Measurements from ENCODE around the gene MAPK8IP2.

Gene MAPK8IP2

DNA sequence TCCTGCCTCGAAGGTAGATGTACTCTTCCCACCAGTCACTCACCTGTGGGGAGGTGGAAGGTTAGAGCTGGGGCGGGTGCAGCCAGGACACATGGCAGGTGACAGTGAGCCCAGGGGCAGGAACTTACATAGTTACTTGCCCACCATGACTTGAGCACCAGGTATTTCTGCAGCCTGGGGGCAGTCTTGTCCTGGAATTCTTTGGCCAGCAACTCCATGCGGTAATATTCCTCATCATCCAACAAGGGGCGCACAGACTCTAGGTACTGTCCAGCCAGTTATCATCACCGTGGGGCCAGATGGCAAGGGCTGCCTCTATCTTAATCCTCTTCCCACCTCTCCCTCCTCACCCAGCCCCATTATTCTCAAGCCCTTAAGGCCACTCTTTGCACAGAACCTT, 24.5 kb upstream of the MAPK8IP2 start:
- DNase-seq, result peak in 1 of 2 donors; percentile 27

GRCh38 chr22:50576806-50577696, 23.5 kb upstream of the MAPK8IP2 start:
- DNase-seq, result peak in 1 of 2 donors; percentile 9

- DNase-seq, result no peak
Measured at GRCh38 chr22:50577697-50577986, 23.0 kb upstream of the MAPK8IP2 start.

DNA sequence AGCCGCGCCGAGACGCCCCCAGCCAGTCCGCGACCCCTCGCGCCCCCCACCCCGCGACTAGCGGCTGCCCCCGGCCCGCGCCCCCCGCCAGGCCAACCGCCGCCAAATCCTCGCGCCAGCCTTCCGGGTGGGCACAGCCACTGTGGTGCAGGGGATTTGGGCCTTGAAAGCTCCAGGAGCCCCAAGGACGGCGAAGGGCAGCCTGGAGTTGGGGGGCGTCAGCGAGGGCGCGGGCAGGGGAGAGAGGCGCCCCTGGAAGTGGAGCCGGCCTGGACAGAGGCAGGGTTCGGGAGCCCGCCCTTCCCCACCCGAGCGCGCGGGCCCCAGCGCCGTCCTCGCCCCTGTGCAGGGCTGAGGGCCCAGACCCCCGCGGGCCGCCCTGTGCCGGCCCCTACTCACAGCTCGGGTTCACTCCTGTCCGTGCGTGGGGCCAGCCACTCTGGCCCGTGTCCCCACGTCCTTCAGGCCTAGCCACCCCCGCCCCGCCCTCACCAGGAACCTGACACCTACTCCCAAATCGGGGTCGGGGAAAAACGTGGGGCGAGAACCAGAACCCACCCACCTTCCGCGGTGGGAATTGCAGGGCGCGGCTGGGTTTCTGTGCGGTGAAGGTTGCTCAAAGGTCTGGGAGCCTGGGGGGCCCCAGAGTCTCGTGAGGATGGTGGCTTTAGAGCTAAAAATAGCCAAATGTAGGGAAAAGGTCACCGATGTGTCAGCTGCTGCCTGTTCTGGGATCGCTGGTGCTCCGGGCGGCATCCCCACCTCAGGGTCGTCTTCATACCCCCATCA, 22.4 kb upstream of the MAPK8IP2 start, which contains the start of gene CPT1B:
Gene CPT1B (minus strand): TSS at position 441 of the 789 bp plus-strand sequence. CDS start 512 bp downstream, outside the sequence.
- peak in 1 of 2 donors; percentile 15 for DNase-seq

DNA sequence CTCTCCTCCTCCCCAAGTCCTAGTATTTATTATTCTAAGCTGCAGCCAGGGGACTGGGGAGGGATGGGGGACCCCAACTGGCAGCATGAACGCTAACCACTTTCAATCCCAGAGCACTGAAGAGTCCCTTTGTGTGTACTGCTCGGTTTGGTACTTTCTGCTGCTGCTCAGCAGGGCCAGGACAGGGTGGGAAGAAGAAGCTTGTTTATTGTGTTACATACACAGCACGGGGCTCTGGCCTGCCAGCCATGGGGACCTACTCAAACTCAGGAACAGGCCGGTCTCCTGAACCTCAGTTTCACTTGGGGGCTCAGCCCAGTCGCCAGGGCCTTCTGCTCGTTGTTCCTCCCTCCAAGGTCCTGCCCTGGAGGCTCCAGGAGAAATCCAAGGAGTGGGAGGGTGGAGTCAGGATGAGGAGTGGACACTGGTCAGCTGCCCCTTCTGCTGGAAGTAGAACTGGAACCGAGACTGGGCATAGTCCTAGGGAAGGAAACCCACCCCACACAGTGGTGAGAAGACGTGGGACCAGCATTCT, 21.8 kb upstream of the MAPK8IP2 start:
- DNase-seq, result no peak

- DNase-seq, result no peak
Measured at GRCh38 chr22:50579752-50580151, 20.8 kb upstream of the MAPK8IP2 start.

- peak in 1 of 2 donors; percentile 30 for DNase-seq
Measured at GRCh38 chr22:50581031-50581949, 19.3 kb upstream of the MAPK8IP2 start.

DNA sequence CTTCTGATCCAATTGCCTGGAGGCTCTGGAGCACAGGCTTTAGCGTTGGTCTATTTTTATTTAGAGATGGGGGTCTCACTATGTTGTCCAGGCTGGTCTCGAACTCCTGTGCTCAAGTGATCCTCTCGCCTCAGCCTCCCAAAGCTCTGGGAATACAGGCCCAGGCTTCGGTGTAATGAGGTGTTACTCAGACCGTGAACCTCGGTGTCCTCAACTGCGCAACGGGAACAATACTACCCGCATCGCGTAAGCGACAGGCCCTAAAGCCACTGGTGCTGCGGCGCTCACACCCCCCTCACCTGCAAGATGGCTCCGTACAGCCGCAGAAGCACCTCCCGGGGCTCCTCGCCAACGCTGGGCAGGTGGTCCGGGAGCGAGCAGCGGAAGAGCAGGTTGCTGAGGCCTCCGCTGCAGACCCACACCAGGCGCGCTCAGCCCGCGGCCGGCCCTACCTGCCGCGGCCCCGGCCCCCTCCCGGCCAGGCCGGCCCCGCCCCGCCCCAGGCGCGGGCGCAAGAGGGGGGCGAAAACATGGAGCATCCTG, 18.6 kb upstream of the MAPK8IP2 start:
- DNase-seq, result peak in 1 of 2 donors; percentile 19

GRCh38 chr22:50582493-50583293, 17.9 kb upstream of the MAPK8IP2 start, which contains the start of gene CHKB:
TSS of gene CHKB (minus strand) at chr22:50582849. CDS start at chr22:50582781, 68 bp downstream.
- DNase-seq, result peak; percentile 99

- DNase-seq, result no peak
Measured at GRCh38 chr22:50583294-50583861, 17.2 kb upstream of the MAPK8IP2 start.

GRCh38 chr22:50584106-50585096, 16.2 kb upstream of the MAPK8IP2 start:
- no peak for DNase-seq

GRCh38 chr22:50585238-50585637, 15.4 kb upstream of the MAPK8IP2 start:
- no peak for DNase-seq

DNA sequence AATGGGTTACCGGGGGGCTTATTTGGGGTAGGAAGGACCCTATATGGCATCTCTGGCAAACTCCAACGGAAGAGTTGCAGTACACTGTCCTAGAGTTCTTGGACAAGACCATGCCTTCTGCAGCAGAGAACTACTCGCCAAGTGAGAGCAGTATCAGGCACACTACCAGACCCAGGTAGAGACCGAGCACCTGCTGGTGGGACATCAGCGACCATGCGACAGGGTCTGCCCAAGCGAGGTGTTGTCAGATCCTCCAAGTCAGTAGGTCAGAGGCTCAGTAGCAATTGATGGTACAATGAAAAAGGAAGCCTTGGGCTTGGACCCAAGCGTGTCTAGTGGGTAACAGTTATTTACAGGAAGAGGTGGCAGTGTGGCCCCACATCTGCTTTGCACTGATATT, 14.8 kb upstream of the MAPK8IP2 start:
- DNase-seq, result no peak

GRCh38 chr22:50586416-50586815, 14.2 kb upstream of the MAPK8IP2 start:
- DNase-seq, result no peak

- no peak for DNase-seq
Measured at GRCh38 chr22:50587407-50587806, 13.2 kb upstream of the MAPK8IP2 start.

GRCh38 chr22:50595189-50595588, 5.4 kb upstream of the MAPK8IP2 start:
- no peak for DNase-seq

- DNase-seq, result no peak
Measured at GRCh38 chr22:50597097-50597496, 3.5 kb upstream of the MAPK8IP2 start.

GRCh38 chr22:50599816-50600455, 657 bp upstream of the MAPK8IP2 start:
- DNase-seq, result peak; percentile 18 to 34

All from inflammatory macrophage (primary cell).